ENCODE data around the gene ST7. TPM values are rescaled to one million over a fixed set of nuclear protein-coding genes. Genes with fewer than 3 reads are reported as not detected.

Gene ST7
- total and polyA plus RNA-seq, 2 of the 13 experiments (the other 11 are each of a cell fraction or from before 2014, with no cell fraction given), result 17.3 to 23.5 TPM

- Histone ChIP-seq H3K27me3 (ENCODE audit: control insufficient read depth in 1 of 2, insufficient read depth in 2 of 2, low read length in 2 of 2) (no peaks in the 10 kb centered on the region; a peak in 1 of 5 replicates), H3K27ac (ENCODE audit: extremely low read length, insufficient read depth, low read length) (peak overlapping the region; percentile 98), H3K79me2 (ENCODE audit: insufficient read depth, low read length) (peaks cover 36% of the 10 kb centered on the region), H2AFZ (ENCODE audit: low read length) (peak overlapping the region; percentile 99), H3K36me3 (replicated peaks in 1 of 2; ENCODE audit: control insufficient read depth in 1 of 2, insufficient read depth in 2 of 2, low read length in 2 of 2) (no peaks in the 10 kb centered on the region), H3K4me2 (ENCODE audit: low read depth, low read length) (peak overlapping the region; percentile 100), H3K9ac (ENCODE audit: insufficient read depth, low read depth, low read length) (peak overlapping the region; percentile 98), H3K4me3 (replicated peaks in 1 of 3; ENCODE audit: insufficient read depth in 1 of 3, low read depth in 2 of 3, low read length in 3 of 3) (peak overlapping the region; percentile 77 to 90 (median 88)), H4K20me1 (ENCODE audit: insufficient read depth, low read length) (no peaks in the 10 kb centered on the region), H3K4me1 (ENCODE audit: insufficient read depth, low read length) (peaks cover 39% of the 10 kb centered on the region), H3K9me3 (ENCODE audit: low read length) (no peaks in the 10 kb centered on the region)
- ChIA-PET CTCF (ENCODE audit: low intra/inter-chr PET ratio, low total read pairs) (no interaction called here), POLR2A (interaction anchor here (0.7 to 1.5 kb wide), 2 partner anchors 12 to 172 kb away, joined by 3 to 5 read pairs; no protein-coding TSS in a partner anchor)
- FAIRE-seq, result no peak
- intact Hi-C loops (cut with micrococcal nuclease; ENCODE audit: unreplicated experiment) (loop anchor here (2.0 kb wide), 1 partner anchor 22 kb away; no protein-coding TSS in a partner anchor), in situ Hi-C loops (cut with HindIII; ENCODE audit: extremely low pct_ligation_motif_present, low pct_unique_long_range_greater_than_20kb) (no loop called here)
- ATAC-seq, result peak; percentile 14; the same call in 2 of the 3 replicates
- WGBS (ENCODE audit: low lambda C conversion rate), result under 1% methylated on average over 21 of the region's 25 CpGs
- DNase-seq (ENCODE audit: low spot score), result peak; percentile 62
- TSS peak; percentile 78 for BruUV-seq (replicated peaks)
- 0 out of 2 replicates have a peak, but pooled peaks have one; percentile 29 for TF ChIP-seq ZNF564 (CRISPR knock-in tag; IDR thresholded peaks at IDR 0.05)
- no peak for TF ChIP-seq U2AF1 (optimal IDR thresholded peaks at IDR 0.05; ENCODE audit: low read depth, low read length)
- no peak for TF ChIP-seq ZNF7 (CRISPR knock-in tag; IDR thresholded peaks at IDR 0.05)
- peak; percentile 56; the same call in 1 of the 2 replicates for TF ChIP-seq HMG20B (CRISPR knock-in tag; conservative IDR thresholded peaks at IDR 0.05)
- TF ChIP-seq KDM4B (CRISPR knock-in tag; IDR thresholded peaks at IDR 0.05), result no peak
- peak; percentile 30; the same call in 1 of the 2 replicates for TF ChIP-seq ZC3H13 (CRISPR knock-in tag; IDR thresholded peaks at IDR 0.05)
- TF ChIP-seq FOXA3 (CRISPR knock-in tag; IDR thresholded peaks at IDR 0.05), result 0 out of 2 replicates have a peak, but pooled peaks have one; percentile 21
- no peak for TF ChIP-seq ETV6 (CRISPR knock-in tag; conservative IDR thresholded peaks at IDR 0.05)
- no peak for TF ChIP-seq KLF12 (CRISPR knock-in tag; IDR thresholded peaks at IDR 0.05; ENCODE audit: borderline replicate concordance)
- TF ChIP-seq KLF16 (CRISPR knock-in tag; IDR thresholded peaks at IDR 0.05), result peak in 1 of 2 experiments; percentile 37; a peak in 1 of 4 replicates
- TF ChIP-seq CAMTA2 (CRISPR knock-in tag; IDR thresholded peaks at IDR 0.05; ENCODE audit: borderline replicate concordance), result no peak
- peak; percentile 70 for TF ChIP-seq ASH2L (IDR thresholded peaks at IDR 0.05; ENCODE audit: insufficient read length, low read depth, low read length)
- no peak for TF ChIP-seq SOX13 (IDR thresholded peaks at IDR 0.05)
- TF ChIP-seq SOX13 (CRISPR knock-in tag; conservative IDR thresholded peaks at IDR 0.05 in 1 of 2, IDR thresholded peaks at IDR 0.05 in 1 of 2), result peak in 1 of 2 experiments; percentile 32; a peak in 1 of 4 replicates
- peak; percentile 55; the same call in 1 of the 2 replicates for TF ChIP-seq ARID4A (CRISPR knock-in tag; IDR thresholded peaks at IDR 0.05; ENCODE audit: borderline replicate concordance)
- 0 out of 2 replicates have a peak, but pooled peaks have one; percentile 21 for TF ChIP-seq ZMAT3 (CRISPR knock-in tag; conservative IDR thresholded peaks at IDR 0.05)
- TF ChIP-seq GFI1 (CRISPR knock-in tag; IDR thresholded peaks at IDR 0.05; ENCODE audit: borderline replicate concordance), result no peak
- 0 out of 2 replicates have a peak, but pooled peaks have one; percentile 43 for TF ChIP-seq ZNF501 (CRISPR knock-in tag; IDR thresholded peaks at IDR 0.05)
- TF ChIP-seq SKI (IDR thresholded peaks at IDR 0.05; ENCODE audit: partially characterized antibody), result no peak
- no peak for TF ChIP-seq ZNF30 (CRISPR knock-in tag; IDR thresholded peaks at IDR 0.05)
- peak; percentile 52; the same call in 1 of the 2 replicates for TF ChIP-seq DMAP1 (CRISPR knock-in tag; IDR thresholded peaks at IDR 0.05)
- no peak for TF ChIP-seq ZNF235 (CRISPR knock-in tag; IDR thresholded peaks at IDR 0.05; ENCODE audit: borderline replicate concordance)
Observed at GRCh38 chr7:116952635-116953371, 498 bp upstream of the ST7 start.
